ENCODE results near the gene INKA1.

Gene INKA1

GRCh38 chr3:49794431-49794830, 8.6 kb upstream of the INKA1 start:
- Mint-ChIP-seq H3K4me3 (no peak overlapping the region), H3K9me3 (no peaks in the 10 kb centered on the region), H3K4me1 (peaks cover 6% of the 10 kb centered on the region), H3K27ac (no peak overlapping the region), H3K36me3 (no peaks in the 10 kb centered on the region), H3K27me3 (no peaks in the 10 kb centered on the region)
- no peak for ATAC-seq

- Mint-ChIP-seq H3K4me3 (no peak overlapping the region), H3K36me3 (no peaks in the 10 kb centered on the region), H3K9me3 (no peaks in the 10 kb centered on the region), H3K27me3 (no peaks in the 10 kb centered on the region), H3K4me1 (peaks cover 2% of the 10 kb centered on the region), H3K27ac (no peak overlapping the region)
- ATAC-seq, result no peak
Measured at GRCh38 chr3:49794926-49795905, 7.8 kb upstream of the INKA1 start.

GRCh38 chr3:49799105-49799504, 4.0 kb upstream of the INKA1 start:
- no peak overlapping the region for H3K4me3 Mint-ChIP-seq
- peaks cover 15% of the 10 kb centered on the region for H3K4me1 Mint-ChIP-seq
- no peaks in the 10 kb centered on the region for H3K27me3 Mint-ChIP-seq
- H3K9me3 Mint-ChIP-seq, result no peaks in the 10 kb centered on the region
- H3K27ac Mint-ChIP-seq, result no peak overlapping the region
- H3K36me3 Mint-ChIP-seq, result no peaks in the 10 kb centered on the region
- ATAC-seq, result no peak

GRCh38 chr3:49799761-49800160, 3.3 kb upstream of the INKA1 start, which contains the start of gene CDHR4:
Gene CDHR4, minus strand, starts transcription at chr3:49799873. Its CDS starts 61 bp downstream, at chr3:49799812.
- H3K4me3 Mint-ChIP-seq, result no peak within 1 kb of the TSS

GRCh38 chr3:49801160-49801559, 1.9 kb upstream of the INKA1 start:
- no peaks in the 10 kb centered on the region for H3K36me3 Mint-ChIP-seq
- H3K4me1 Mint-ChIP-seq, result peaks cover 35% of the 10 kb centered on the region
- no peak overlapping the region for H3K27ac Mint-ChIP-seq
- no peaks in the 10 kb centered on the region for H3K27me3 Mint-ChIP-seq
- no peak for ATAC-seq
- H3K9me3 Mint-ChIP-seq, result no peaks in the 10 kb centered on the region
- H3K4me3 Mint-ChIP-seq, result no peak overlapping the region

More at GRCh38 chr3:49799761-49800160, 3.3 kb upstream of the INKA1 start, which contains the start of gene CDHR4:
- Mint-ChIP-seq H3K27me3 (no peaks in the 10 kb centered on the region), H3K27ac (no peak within 1 kb of the TSS), H3K4me1 (peaks cover 22% of the 10 kb centered on the region), H3K9me3 (no peaks in the 10 kb centered on the region), H3K36me3 (no peaks in the 10 kb centered on the region)
- no peak for ATAC-seq

GRCh38 chr3:49803465-49804140, 542 bp downstream of the INKA1 start:
- ATAC-seq, result peak; percentile 47
- Mint-ChIP-seq H3K27me3 (no peaks in the 10 kb centered on the region), H3K36me3 (no peaks in the 10 kb centered on the region), H3K9me3 (no peaks in the 10 kb centered on the region), H3K4me3 (peak overlapping the region; percentile 70), H3K27ac (peak overlapping the region; percentile 88), H3K4me1 (peaks cover 60% of the 10 kb centered on the region)

GRCh38 chr3:49804141-49805041, 1.3 kb downstream of the INKA1 start:
- H3K9me3 Mint-ChIP-seq, result no peaks in the 10 kb centered on the region
- ATAC-seq, result no peak
- H3K4me3 Mint-ChIP-seq, result peak overlapping the region; percentile 70
- H3K36me3 Mint-ChIP-seq, result peaks cover under 1% of the 10 kb centered on the region
- no peaks in the 10 kb centered on the region for H3K27me3 Mint-ChIP-seq
- H3K27ac Mint-ChIP-seq, result peak overlapping the region; percentile 88
- H3K4me1 Mint-ChIP-seq, result peaks cover 67% of the 10 kb centered on the region

GRCh38 chr3:49805367-49805782, 2.3 kb downstream of the INKA1 start:
- Mint-ChIP-seq H3K27ac (peak overlapping the region; percentile 88), H3K27me3 (no peaks in the 10 kb centered on the region), H3K4me1 (peaks cover 76% of the 10 kb centered on the region), H3K36me3 (peaks cover 9% of the 10 kb centered on the region), H3K9me3 (no peaks in the 10 kb centered on the region), H3K4me3 (peak overlapping the region; percentile 70)
- peak; percentile 56 for ATAC-seq

GRCh38 chr3:49805897-49806701, 3.0 kb downstream of the INKA1 start:
- Mint-ChIP-seq H3K4me1 (peaks cover 83% of the 10 kb centered on the region), H3K27ac (peak overlapping the region; percentile 88), H3K27me3 (no peaks in the 10 kb centered on the region), H3K36me3 (peaks cover 14% of the 10 kb centered on the region), H3K9me3 (no peaks in the 10 kb centered on the region), H3K4me3 (peak overlapping the region; percentile 70)
- no peak for ATAC-seq

- H3K27me3 Mint-ChIP-seq, result no peaks in the 10 kb centered on the region
- ATAC-seq, result no peak
- no peak overlapping the region for H3K4me3 Mint-ChIP-seq
- peaks cover 89% of the 10 kb centered on the region for H3K4me1 Mint-ChIP-seq
- peak overlapping the region; percentile 88 for H3K27ac Mint-ChIP-seq
- no peaks in the 10 kb centered on the region for H3K9me3 Mint-ChIP-seq
- H3K36me3 Mint-ChIP-seq, result peaks cover 19% of the 10 kb centered on the region
Measured at GRCh38 chr3:49806850-49807249, 3.8 kb downstream of the INKA1 start.

- Mint-ChIP-seq H3K27me3 (no peaks in the 10 kb centered on the region), H3K9me3 (no peaks in the 10 kb centered on the region), H3K27ac (peak overlapping the region; percentile 88), H3K4me1 (peaks cover 89% of the 10 kb centered on the region), H3K36me3 (peaks cover 19% of the 10 kb centered on the region), H3K4me3 (no peak overlapping the region)
- no peak for ATAC-seq
Measured at GRCh38 chr3:49807431-49808114, 4.5 kb downstream of the INKA1 start.

GRCh38 chr3:49812916-49813496, 9.9 kb downstream of the INKA1 start:
- ATAC-seq, result no peak
- peak overlapping the region; percentile 97 for H3K27ac Mint-ChIP-seq
- H3K9me3 Mint-ChIP-seq, result no peaks in the 10 kb centered on the region
- H3K4me1 Mint-ChIP-seq, result peaks cover 63% of the 10 kb centered on the region
- peaks cover 19% of the 10 kb centered on the region for H3K36me3 Mint-ChIP-seq
- peak overlapping the region; percentile 94 for H3K4me3 Mint-ChIP-seq
- H3K27me3 Mint-ChIP-seq, result no peaks in the 10 kb centered on the region

- Mint-ChIP-seq H3K36me3 (peaks cover 19% of the 10 kb centered on the region), H3K4me1 (peaks cover 57% of the 10 kb centered on the region), H3K4me3 (peak within 1 kb of the TSS; percentile 94), H3K27ac (peak within 1 kb of the TSS; percentile 97), H3K9me3 (no peaks in the 10 kb centered on the region), H3K27me3 (no peaks in the 10 kb centered on the region)
- ATAC-seq, result peak; percentile 88
Measured at GRCh38 chr3:49813497-49814174, 10.6 kb downstream of the INKA1 start, which contains the start of gene UBA7. Gene UBA7, minus strand, starts transcription at chr3:49813953. Its CDS starts 166 bp downstream, at chr3:49813787.

Data from stimulated activated memory B cell treated with anti-CD40 and anti-IgM and Interleukin-4, amounts not matched to agents 10 μg/mL and 1 μg/mL and 100 μg/mL, for 72 hours (primary cell).